Nephron progenitor cell (in vitro differentiated cells): ENCODE measurements around the gene DDIAS.
A peak's percentile ranks its signal among the peaks of the same experiment; 100 is the strongest.

Experiments
- DNase-seq: peaks from one replicate; pipeline ENCODE4 v3.0.0; 2021
- H3K27ac Mint-ChIP-seq: 2 replicates; pipeline ENCODE4 v1.8.0; 2021; ENCODE audit warnings: mild to moderate bottlenecking, moderate library complexity, mixed read lengths
- H3K27me3 Mint-ChIP-seq: 2 replicates; pipeline ENCODE4 v1.8.0; 2021; ENCODE audit warnings: mild to moderate bottlenecking, low read depth, mixed read lengths; ENCODE audit not compliant: poor library complexity
- H3K36me3 Mint-ChIP-seq: 2 replicates; pipeline ENCODE4 v1.8.0; 2021; ENCODE audit warnings: low read depth, mixed read lengths
- H3K4me1 Mint-ChIP-seq: 2 replicates; pipeline ENCODE4 v1.8.0; 2021; ENCODE audit warnings: mixed read lengths
- H3K4me3 Mint-ChIP-seq: 2 replicates; pipeline ENCODE4 v1.8.0; 2021; ENCODE audit warnings: mild to moderate bottlenecking, moderate library complexity, mixed read lengths
- H3K9me3 Mint-ChIP-seq: 2 replicates; pipeline ENCODE4 v1.8.0; 2021; ENCODE audit warnings: mild to moderate bottlenecking, moderate library complexity, mixed read lengths
- CTCF ChIP-seq: fragments of 200-600 bp; sonication (generic); IDR thresholded peaks from 2 replicates; pipeline ENCODE4 v1.5.0; 2021; ENCODE audit warnings: antibody characterized with exemption

The DDIAS gene

GRCh38 chr11:82865841-82866240 is 35.7 kb upstream of the DDIAS start:
- Mint-ChIP-seq H3K4me3 (no peak overlapping the region), H3K4me1 (peaks cover 21% of the 10 kb centered on the region), H3K36me3 (no peaks in the 10 kb centered on the region), H3K9me3 (no peaks in the 10 kb centered on the region), H3K27ac (no peak overlapping the region), H3K27me3 (no peaks in the 10 kb centered on the region)
- TF ChIP-seq CTCF: no peak
- no peak for DNase-seq

- no peaks in the 10 kb centered on the region for H3K27me3 Mint-ChIP-seq
- peak; percentile 84 for DNase-seq
- H3K36me3 Mint-ChIP-seq: no peaks in the 10 kb centered on the region
- H3K4me1 Mint-ChIP-seq: peaks cover 21% of the 10 kb centered on the region
- TF ChIP-seq CTCF: peak; percentile 73
- no peaks in the 10 kb centered on the region for H3K9me3 Mint-ChIP-seq
- no peak overlapping the region for H3K27ac Mint-ChIP-seq
- no peak overlapping the region for H3K4me3 Mint-ChIP-seq
Measured at GRCh38 chr11:82867495-82868082, 33.9 kb upstream of the DDIAS start.

GRCh38 chr11:82869657-82870056 is 31.9 kb upstream of the DDIAS start:
- no peak for DNase-seq
- Mint-ChIP-seq H3K9me3 (no peaks in the 10 kb centered on the region), H3K36me3 (no peaks in the 10 kb centered on the region), H3K27me3 (no peaks in the 10 kb centered on the region), H3K4me3 (no peak overlapping the region), H3K27ac (no peak overlapping the region), H3K4me1 (peaks cover 16% of the 10 kb centered on the region)
- no peak for TF ChIP-seq CTCF

- Mint-ChIP-seq H3K4me3 (no peak overlapping the region), H3K9me3 (peaks cover 4% of the 10 kb centered on the region)
Measured at GRCh38 chr11:82871646-82872045, 29.9 kb upstream of the DDIAS start.

GRCh38 chr11:82872377-82873150 is 29.0 kb upstream of the DDIAS start:
- peaks cover 9% of the 10 kb centered on the region for H3K4me1 Mint-ChIP-seq

More at GRCh38 chr11:82871646-82872045, 29.9 kb upstream of the DDIAS start:
- H3K27ac Mint-ChIP-seq: no peak overlapping the region
- H3K27me3 Mint-ChIP-seq: peaks cover 4% of the 10 kb centered on the region
- H3K36me3 Mint-ChIP-seq: peaks cover 20% of the 10 kb centered on the region
- no peak for TF ChIP-seq CTCF
- no peak for DNase-seq
- peaks cover 11% of the 10 kb centered on the region for H3K4me1 Mint-ChIP-seq

More at GRCh38 chr11:82872377-82873150, 29.0 kb upstream of the DDIAS start:
- H3K4me3 Mint-ChIP-seq: no peak overlapping the region
- H3K27ac Mint-ChIP-seq: no peak overlapping the region
- peaks cover 29% of the 10 kb centered on the region for H3K36me3 Mint-ChIP-seq
- peaks cover 13% of the 10 kb centered on the region for H3K9me3 Mint-ChIP-seq
- H3K27me3 Mint-ChIP-seq: peaks cover 4% of the 10 kb centered on the region
- TF ChIP-seq CTCF: no peak
- no peak for DNase-seq
